Right hindlimb (tissue), 1 donor: ENCODE results near the gene MYL6B.
A peak's percentile ranks its signal among the peaks of the same experiment; 100 is the strongest.
"Not testable (repeated sequence)": the region's sequence is repeated elsewhere in the genome, so short reads cannot be mapped to it uniquely, and the experiment has no call there.

Experiments
- DNase-seq: peaks from one replicate; pipeline ENCODE4 v3.0.0-alpha.2; 2018

MYL6B gene

DNA sequence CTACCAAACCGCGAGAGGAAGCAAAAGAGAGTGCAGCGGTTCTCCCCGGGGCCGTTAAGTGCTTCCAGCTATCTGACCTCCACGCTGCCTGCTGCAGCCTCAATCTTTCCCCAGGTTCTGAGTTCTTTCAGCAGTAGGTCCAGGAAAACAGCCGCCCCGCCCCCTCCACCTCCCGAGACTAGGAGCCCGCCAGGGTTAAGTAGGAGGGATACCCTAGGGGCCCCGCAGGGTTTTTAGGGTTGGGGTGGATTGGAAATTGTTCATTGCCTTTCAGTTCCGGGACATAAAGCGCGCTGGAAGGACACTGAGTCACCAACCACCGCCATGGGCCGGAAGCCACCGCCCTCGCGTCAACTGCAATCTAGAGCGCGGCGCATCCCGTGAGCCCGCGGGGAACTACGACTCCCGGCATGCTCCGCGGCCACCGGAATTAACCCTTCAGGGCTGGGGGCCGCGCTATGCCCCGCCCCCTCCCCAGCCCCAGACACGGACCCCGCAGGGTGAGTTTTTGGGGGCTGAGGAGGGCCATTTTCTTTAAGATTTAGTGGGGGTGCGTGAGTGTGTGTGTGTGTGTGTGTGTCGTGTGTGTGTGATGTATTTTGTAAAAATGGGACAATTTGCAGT is at the start of gene MYL6B:
Gene MYL6B, plus strand, starts transcription at position 456 of the 624 bp plus-strand sequence. CDS start 1,332 bp downstream, outside the sequence.
- peak; percentile 94 for DNase-seq

DNA sequence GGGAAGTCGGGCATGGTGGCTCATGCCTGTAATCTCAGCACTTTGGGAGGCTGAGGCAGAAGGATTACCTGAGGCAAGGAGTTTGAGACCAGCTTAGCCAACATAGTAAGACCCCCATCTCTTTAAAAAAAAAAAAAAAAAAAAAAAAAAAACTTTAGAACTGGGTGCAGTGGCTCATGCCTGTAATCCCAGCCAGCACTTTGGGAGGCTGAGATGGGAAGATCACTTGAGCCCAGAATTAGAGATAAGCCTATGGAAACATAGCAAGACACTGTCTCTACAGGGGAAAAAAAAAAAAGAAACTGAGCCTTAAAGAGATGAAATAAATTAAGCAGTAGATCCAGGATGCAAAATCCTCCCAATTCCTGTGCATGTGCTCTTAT is 49.7 kb upstream of the MYL6B start:
- DNase-seq, result no peak

DNA sequence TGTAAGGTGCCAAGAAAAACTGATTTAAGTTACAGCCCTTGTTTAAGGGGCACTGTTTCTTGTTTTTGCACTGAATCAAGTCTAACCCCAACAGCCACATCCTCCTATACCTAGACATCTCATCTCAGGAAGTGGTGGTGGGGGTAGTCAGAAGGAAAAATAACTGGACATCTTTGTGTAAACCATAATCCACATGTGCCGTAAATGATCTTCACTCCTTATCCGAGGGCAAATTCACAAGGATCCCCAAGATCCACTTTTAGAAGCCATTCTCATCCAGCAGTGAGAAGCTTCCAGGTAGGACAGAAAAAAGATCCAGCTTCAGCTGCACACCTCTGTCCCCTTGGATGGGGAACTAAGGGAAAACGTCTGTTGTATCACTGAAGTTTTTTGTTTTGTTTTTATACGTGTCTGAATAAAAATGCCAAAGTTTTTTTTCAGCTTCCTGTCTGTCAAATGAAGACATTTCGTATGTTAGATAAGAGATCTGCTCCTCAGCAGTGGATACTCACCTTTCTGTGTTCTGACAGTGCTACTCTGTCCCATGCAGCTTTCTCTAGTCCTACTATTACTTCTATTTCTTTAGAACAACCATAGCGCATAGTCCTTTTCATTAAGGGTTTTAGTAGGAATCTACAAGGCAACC is 49.2 kb upstream of the MYL6B start:
- no peak for DNase-seq

DNA sequence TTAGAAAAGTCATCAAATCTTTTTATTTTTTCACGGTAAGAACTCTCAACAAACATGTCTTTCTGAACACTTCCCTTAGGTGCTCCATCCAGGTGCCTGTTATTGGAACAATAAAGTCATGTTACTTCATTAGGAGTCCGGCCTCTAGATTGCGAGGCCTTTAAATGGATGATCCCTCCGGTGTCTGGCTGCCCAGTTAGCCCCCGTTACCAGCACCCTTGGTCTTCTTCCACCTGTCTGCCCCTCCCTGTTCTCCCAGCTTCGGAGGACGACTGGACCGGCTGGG is 48.6 kb upstream of the MYL6B start:
- DNase-seq, result no peak

DNA sequence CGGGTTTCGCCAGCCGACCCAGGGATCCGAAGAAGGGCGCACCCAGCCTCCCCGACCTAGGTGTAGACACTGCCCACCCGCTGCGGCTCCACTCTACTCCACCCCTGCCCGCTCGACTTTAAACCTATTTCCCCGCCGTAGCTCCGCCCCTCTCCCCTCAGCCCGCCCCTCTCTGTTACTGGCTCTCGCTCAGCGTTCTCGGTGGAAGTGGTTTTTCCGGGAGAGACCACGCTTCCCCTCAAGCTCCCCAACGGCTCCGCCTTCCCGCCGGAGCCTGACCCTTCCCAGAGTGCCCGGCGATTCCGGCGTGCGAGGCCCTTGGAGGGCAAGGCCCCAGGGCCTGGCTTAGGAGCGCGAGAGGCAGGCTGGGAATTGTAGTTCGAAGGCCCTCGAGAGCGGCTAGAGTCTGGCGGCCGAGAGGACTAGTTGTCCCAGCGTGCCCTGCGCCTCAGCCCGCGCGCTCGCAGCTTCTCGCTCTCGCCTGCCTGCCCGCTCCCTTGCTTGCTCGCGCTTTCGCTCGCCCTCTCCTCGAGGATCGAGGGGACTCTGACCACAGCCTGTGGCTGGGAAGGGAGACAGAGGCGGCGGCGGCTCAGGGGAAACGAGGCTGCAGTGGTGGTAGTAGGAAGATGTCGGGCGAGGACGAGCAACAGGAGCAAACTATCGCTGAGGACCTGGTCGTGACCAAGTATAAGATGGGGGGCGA is 48.1 kb upstream of the MYL6B start, which contains the start of gene PA2G4:
Gene PA2G4, plus strand, starts transcription at position 451 of the 706 bp plus-strand sequence. Its CDS starts 179 bp downstream, at position 630.
- DNase-seq, result peak; percentile 99

DNA sequence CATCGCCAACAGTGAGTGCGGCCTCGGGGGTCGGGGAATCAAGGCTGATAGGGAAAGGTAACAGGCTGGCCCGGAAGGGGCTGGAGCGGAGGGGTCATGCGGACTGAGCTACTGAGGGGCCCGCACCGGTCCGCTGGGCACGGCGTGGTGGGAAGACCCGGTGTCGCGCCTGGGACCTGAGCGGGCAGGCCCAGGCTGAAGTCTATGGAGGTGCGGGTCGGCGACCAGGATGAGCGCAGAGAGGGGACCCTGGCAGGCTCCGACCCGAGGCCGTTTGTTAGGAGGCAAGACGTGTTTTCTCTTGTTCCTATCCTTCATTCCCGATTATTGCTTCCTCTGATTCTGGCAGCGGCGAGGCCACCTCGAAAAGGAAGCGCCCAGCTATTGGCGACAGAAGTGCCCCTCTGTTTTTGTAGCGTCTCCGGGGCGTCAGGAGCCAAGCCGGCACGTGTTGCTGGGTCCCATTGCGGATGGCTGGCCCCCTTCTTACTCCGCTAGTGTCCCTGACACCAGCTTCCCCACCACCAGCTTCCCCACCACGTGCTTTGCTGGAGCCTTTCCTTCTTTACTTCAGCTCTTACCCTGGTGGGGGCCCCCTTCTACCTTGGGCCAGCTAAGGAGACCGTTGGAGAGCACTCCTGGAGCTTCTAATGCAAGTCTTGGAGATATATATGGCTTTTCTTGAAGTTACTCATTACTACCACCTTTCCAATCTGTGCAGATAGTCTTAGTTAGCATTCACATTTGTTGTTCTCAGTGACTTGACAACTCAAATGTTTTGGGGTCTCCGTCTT is 47.4 kb upstream of the MYL6B start:
- DNase-seq, result peak; percentile 34

DNA sequence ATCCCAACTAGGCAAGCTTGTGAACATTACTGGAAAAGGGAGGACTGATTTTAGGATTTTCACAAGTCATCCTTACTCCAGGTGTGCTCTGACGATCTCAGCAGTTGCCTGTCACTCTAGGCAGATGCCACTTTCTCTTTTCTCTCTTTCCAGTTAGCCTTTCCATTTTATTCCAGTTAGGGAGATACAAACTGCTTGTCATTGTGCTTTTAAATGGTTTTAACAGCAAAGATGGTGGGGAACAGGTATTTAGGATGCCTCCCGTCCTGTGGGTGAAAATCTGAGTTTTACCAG is 46.8 kb upstream of the MYL6B start:
- no peak for DNase-seq

DNA sequence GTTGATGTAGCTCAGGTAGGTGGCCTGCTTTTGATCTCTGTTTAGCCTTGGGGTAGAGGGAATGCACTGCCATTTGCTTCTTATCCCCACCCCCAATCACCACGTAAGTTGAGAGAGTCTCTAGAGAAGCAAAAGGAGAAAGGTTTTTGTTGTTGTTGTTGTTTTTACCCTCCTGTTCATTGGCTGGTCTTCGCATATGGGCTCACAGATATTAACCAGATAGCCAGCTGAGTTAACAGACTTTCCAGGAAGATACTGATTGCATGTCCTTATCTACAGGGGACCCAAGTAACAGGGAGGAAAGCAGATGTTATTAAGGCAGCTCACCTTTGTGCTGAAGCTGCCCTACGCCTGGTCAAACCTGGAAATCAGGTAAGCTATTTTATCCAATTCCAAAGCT is 45.1 kb upstream of the MYL6B start:
- DNase-seq, result no peak

DNA sequence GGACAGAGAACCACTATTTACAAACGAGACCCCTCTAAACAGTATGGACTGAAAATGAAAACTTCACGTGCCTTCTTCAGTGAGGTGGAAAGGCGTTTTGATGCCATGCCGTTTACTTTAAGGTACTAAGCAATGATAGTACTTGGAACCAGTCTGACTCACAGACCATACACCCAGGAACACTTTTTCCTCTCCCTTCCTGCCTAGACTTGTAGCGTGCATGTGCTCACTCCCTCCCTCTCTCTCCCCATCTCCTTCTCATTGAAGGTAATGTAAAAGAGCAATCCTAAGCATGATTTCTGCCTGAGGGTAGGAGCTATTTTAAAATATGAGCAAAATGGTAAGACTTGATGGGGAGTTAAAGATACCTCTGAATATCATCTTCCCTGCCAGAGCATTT is 41.8 kb upstream of the MYL6B start:
- DNase-seq, result no peak

DNA sequence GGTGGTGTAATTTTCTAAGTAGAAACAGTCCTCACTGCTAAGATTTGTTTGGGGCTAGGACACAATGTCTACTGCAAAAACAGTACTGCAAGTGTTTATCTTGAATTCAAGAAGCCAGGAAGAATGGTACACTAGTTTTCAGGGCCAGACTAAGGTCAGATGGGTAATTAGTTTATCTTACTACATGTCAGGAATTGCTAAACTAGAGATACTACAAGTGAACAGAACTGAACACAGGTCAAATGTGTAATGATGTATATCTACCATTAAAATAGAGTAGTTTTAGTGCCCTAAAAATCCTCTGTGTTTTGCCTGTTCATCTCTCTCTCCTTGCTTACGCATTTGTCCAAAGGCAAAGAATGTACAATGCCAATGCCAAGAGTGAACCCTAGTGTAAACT is 38.3 kb upstream of the MYL6B start:
- no peak for DNase-seq

DNA sequence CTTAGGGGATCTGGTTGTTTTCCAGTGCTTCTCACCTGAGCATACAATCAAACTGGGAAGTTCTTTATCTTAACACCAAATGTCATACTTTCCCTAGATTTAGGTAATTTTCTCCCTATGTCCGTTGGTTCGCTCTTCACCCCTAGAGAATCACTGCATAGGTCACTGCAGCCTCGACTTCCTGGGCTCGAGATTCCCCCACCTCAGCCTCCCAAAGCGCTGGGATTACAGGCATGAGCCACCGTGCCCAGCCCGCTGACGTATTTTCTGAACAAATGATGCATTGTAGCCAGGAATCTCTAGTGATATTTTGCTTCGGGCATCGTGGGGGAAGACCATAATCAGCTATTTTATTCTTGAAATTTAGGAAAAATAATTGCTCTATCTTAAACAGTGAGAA is 37.1 kb upstream of the MYL6B start:
- peak; percentile 41 for DNase-seq

DNA sequence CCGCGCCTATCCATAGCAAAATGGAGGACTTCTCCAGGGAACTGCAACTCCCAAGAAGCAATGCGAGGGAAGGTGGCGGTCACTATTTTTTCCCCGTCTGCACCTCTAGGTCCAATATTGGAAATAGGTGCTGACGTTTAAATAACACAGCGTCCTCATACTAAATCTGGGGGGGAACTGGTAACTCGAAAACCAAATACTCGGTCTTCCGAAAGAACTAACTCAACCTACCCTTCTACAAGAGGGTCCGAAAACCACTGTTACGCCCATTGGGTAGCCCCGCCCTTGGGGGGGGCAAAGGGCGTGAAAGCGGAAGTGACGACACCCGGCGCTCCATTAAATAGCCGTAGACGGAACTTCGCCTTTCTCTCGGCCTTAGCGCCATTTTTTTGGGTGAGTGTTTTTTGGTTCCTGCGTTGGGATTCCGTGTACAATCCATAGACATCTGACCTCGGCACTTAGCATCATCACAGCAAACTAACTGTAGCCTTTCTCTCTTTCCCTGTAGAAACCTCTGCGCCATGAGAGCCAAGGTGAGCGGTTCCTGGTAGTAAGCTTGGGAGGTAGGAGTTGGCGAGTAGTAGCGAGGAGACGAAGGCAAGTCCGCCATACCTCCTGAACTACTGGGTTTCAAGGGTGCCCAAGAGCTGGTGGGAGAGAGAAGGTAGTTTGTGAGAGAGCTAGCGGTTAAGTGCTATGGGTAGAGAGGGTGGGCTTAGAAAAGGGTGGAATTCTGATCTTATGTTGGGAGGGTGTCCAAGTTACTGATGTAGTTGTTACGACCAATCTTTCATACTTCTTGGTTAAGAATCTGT is 35.9 kb upstream of the MYL6B start, which contains the start of gene RPL41:
Gene RPL41, plus strand, starts transcription at position 367 of the 815 bp plus-strand sequence.
- DNase-seq, result peak; percentile 97

DNA sequence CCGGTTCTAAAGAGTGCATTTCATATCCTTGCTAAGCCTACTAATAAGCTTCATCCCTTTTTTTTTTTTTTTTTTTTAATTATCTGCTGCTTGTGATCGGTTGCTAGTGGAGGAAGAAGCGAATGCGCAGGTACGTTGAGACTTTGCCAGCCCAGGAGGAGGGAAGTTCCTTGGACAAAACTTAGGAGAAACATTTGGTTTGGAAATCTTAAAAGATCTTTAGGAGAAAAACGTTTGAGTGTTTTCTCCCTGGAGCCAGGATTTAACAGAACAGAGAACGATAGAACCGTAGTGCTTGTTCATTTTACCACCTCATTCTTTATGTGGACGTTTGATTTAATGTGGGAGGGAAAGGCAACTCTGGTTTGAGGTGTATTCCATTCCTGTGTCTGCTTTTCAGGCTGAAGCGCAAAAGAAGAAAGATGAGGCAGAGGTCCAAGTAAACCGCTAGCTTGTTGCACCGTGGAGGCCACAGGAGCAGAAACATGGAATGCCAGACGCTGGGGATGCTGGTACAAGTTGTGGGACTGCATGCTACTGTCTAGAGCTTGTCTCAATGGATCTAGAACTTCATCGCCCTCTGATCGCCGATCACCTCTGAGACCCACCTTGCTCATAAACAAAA is 35.2 kb upstream of the MYL6B start:
- DNase-seq, result not testable (repeated sequence)

DNA sequence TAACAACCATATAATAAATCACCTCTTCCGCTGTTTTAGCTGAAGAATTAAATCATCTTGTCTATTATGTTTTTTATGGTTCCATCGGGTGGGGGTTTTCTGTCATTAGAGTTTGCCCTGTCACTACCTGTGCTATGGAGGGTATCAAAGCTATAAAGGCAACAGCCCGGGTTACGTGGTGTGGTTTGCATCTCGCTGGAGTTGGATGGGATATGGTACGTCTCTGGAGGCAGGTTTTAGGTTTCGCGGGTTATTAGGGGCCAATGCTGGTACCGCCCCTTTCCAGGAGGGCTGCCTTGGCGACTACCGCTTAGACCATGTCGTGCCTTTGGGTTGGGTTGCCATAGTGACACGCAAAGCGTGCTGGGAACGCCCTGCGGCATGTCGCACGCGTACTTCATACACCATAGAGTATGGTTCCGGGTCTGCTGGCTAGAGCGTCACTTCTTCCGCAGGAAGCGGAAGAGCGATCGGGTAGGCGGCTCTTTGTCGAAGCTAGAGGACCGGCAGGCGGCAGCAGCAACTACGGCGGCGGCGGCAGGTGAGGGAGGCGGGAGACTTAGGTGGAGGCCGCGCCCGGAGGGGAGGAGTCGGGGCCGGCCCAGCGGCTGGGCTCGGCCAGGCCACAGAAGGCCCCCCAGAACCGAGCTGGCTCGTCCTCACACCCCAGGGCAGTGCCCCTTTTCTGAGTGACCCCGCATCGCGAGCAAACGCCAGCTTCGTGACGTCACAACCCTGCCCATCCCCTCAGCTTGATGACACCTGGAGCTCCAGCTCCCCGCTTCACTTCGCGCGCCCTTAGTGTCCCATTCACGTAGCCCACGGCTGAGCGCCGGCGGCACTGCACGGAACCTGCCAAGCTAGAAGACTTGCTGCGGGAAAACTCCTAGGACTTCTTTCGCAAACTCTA is 34.4 kb upstream of the MYL6B start, which contains the start of gene ZC3H10:
Gene ZC3H10, plus strand, starts transcription at position 489 of the 910 bp plus-strand sequence. CDS start 2,297 bp downstream, outside the sequence.
- peak; percentile 99 for DNase-seq

DNA sequence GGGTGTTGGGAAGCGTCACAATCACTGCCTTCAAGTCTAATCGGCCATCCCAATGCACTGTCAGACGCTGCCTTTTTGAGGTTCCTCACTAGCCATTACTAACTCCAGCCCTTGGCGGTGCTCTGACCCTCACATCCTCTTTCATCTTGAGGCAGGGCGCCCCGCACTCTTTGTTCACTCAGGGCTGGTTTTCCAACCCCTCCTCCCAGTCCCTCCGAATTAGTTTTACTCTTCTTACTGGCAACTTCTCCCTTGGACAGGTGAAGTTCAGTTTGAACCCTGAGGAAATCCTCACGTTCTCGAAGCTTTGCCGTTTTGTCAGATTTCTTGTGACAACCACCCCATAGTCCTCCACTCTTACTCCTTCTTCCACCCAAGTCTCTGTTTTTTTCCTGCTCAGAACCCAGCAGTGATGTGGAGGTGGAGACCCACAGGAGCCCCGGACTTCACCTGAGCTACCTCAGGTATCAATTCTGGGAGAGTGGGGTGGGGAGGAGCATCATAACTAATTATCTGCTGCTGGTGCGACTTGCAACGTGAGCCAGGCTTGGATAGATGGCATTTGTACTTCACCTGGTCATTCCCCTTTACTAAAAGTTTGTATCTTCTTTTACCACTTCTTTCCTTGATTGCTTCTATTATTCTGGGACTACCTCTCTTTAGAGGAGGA is 33.6 kb upstream of the MYL6B start:
- DNase-seq, result no peak

DNA sequence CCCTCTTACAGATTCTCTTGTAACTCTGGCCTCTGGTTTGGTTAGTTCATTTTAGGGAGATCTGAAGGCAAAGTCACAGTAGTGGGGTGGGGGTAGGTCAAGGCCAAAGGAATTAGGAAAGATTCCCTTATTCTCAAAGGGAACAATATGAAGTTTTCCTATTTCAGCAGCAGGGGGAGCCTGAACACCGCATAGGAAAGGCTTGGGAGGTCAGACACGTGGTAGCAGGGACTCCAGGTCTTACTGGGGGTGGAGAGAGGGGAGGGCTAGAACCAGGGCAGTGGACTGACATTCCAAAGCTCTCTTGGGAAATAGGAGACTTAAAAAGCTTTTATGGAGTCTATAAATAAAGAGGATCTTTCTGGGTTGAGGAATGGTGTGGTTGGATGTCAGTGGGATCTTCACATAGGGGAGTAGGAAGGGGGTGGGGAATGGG is 33.0 kb upstream of the MYL6B start:
- peak; percentile 84 for DNase-seq

DNA sequence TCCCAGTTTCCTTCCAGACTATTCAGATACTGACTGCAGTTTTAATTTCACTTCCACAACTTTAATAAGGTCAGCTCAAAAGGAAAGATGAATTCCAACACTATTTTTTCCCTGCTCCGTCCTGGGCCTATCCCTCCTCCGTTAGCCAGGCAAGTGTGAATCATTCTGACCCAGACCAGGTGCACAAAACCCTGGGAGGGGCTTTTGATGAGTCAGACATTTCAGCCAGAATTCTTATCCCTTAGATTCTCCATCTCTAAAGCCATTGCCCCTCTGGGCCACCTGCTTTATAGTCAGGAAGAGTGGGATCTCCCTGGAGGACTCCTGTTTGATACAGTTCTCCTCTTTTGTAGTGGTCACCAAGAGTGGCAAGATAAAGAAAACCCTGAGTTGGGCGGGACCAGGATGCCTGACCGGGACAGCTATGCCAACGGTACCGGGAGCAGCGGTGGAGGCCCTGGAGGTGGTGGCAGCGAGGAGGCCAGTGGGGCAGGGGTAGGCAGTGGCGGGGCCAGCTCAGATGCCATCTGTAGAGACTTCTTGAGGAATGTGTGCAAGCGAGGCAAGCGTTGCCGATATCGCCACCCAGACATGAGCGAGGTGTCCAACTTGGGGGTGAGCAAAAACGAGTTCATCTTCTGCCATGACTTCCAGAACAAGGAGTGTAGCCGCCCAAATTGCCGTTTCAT is 32.1 kb upstream of the MYL6B start:
- DNase-seq, result no peak

DNA sequence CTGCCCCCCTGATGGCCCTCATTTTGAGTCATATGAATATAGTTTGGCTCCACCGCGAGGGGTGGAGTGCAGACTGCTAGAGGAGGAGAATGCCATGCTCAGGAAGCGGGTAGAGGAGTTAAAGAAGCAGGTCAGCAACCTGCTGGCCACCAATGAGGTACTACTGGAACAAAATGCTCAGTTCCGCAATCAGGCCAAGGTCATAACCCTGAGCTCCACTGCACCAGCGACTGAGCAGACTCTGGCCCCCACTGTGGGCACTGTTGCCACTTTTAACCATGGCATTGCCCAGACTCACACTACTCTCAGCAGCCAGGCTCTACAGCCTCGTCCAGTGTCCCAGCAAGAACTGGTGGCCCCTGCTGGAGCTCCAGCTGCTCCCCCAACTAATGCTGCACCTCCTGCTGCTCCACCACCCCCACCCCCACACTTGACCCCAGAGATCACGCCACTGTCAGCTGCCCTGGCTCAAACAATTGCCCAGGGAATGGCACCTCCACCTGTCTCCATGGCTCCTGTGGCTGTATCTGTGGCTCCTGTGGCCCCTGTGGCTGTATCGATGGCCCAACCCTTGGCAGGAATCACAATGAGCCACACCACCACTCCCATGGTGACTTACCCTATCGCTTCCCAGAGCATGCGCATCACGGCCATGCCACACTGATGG is 31.1 kb upstream of the MYL6B start:
- no peak for DNase-seq

DNA sequence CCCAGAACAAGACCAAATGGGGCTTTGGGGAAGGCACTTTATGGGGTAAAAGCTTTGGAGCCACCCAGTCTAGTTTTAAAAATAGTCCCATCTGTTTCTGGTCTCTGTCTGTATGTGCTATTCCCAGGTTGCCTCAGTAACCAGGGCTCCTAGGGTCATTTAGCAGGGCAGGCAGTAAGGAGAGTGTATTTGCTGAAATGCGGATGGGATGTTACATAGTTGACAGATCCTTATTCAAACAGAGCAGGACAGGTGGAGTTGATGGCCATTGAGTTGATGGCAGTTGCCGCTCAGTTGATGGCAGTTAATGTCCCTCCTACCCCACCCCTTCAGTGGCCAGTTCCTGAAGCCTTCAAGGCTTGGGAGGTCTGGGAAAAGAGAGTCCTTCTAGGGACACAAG is 29.8 kb upstream of the MYL6B start:
- no peak for DNase-seq
